ENCODE data around the gene MRPL12. TPM values are rescaled to one million over a fixed set of nuclear protein-coding genes. Genes with fewer than 3 reads are reported as not detected.

The MRPL12 gene
- total RNA-seq, 1 experiment from 2014 or later, result 108 TPM

DNA sequence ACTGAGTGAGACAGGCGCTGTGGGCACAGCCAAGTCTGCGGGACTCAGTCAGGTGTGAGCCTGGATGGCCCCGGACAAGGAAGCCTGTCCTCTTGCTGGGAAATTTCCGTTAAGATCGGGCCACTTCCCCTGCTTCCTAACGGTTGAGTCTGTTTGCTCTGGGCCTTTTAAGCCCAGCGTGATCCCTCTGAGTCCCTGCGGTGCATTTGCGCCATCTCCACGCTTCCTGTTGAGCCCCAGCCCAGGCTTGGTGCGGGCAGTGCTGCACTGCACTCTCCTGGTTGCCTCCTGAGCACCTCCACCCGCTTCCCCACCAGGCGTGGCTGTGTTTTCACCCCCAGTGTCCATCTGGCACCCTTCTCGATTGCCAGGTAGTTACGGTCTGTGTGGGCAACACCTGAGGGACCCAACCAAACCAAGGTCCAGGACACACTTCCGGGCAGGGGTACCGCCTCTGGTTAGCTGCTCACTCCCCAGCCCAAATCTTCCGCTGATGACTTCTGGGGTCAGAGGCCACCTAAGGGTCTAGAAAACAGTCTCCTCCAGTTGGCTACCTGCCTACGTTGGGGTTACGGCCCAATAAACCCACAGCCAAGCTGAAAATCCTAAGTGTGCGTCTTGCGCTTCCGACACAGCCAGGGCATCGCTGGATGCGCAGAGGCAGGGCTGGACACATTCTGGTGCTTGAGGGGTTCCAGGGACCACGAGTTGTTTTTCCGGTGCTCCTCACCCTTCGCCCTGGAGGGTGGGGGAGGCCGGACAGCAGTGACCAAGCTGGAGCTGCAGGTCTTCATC is 7.5 kb downstream of the MRPL12 start:
- no peak overlapping the region for H3K9ac ChIP-seq (ENCODE audit: low read length)
- H3K9me2 ChIP-seq (replicated peaks; ENCODE audit: low read length), result no peaks in the 10 kb centered on the region
- H3K4me1 ChIP-seq (ENCODE audit: insufficient read depth, low read length), result peaks cover 37% of the 10 kb centered on the region
- ChIA-PET POLR2A (ENCODE audit: unreplicated experiment) (interaction anchor here (0.6 kb wide), 1 partner anchor 218 kb away, joined by 3 read pairs; no protein-coding TSS in a partner anchor), CTCF (interaction anchor here (0.6 kb wide), 1 partner anchor 40 kb away, joined by 3 read pairs; no protein-coding TSS in a partner anchor)
- 0 out of 2 replicates have a peak, but pooled peaks cover 5% of the 10 kb centered on the region for H4K20me1 ChIP-seq (ENCODE audit: low read length)
- TF ChIP-seq EZH2phosphoT487 (IDR thresholded peaks at IDR 0.05; ENCODE audit: borderline replicate concordance, low read length), result no peak
- TF ChIP-seq CTCF (conservative IDR thresholded peaks at IDR 0.05; ENCODE audit: low read depth, low read length), result no peak
- no peak for TF ChIP-seq EZH2 (IDR thresholded peaks at IDR 0.05; ENCODE audit: low read length, unreplicated experiment)
- H3K27me3 ChIP-seq (ENCODE audit: low read length), result no peaks in the 10 kb centered on the region
- peaks cover 8% of the 10 kb centered on the region for H3F3A ChIP-seq (ENCODE audit: low read length, unreplicated experiment)
- H2AFZ ChIP-seq (ENCODE audit: low read length), result no peak overlapping the region
- no TSS peak for BruUV-seq (replicated peaks)
- no peaks in the 10 kb centered on the region for H3K9me3 ChIP-seq (ENCODE audit: low read length)
- H3K36me3 ChIP-seq (ENCODE audit: low read depth, low read length), result peaks cover 30% of the 10 kb centered on the region
- peak overlapping the region; percentile 41 for H3K27ac ChIP-seq (ENCODE audit: low read length)
- peak overlapping the region; percentile 82 for H3K4me2 ChIP-seq (ENCODE audit: low read length)
- H3K4me3 ChIP-seq (ENCODE audit: low read length), result peak overlapping the region; percentile 42; the same call in 1 of the 2 replicates
- H3K79me2 ChIP-seq (ENCODE audit: low read length), result peaks cover 45% of the 10 kb centered on the region
- ATAC-seq, result peak; percentile 4
- peak; percentile 30 for DNase-seq
- intact Hi-C loops (cut with micrococcal nuclease), result no loop called here

- peak within 1 kb of the TSS; percentile 77 for H3K9ac ChIP-seq (ENCODE audit: low read length)
- peak; percentile 69 for ATAC-seq
- BruUV-seq (replicated peaks), result no TSS peak
- H3K9me3 ChIP-seq (ENCODE audit: low read length), result no peaks in the 10 kb centered on the region
- ChIA-PET CTCF (no interaction called here), POLR2A (ENCODE audit: unreplicated experiment) (interaction anchor here (0.6 kb wide), 2 partner anchors 202 to 217 kb away, joined by 3 to 4 read pairs; no protein-coding TSS in a partner anchor)
- 0 out of 2 replicates have a peak, but pooled peaks cover 5% of the 10 kb centered on the region for H4K20me1 ChIP-seq (ENCODE audit: low read length)
- peaks cover 34% of the 10 kb centered on the region for H3K79me2 ChIP-seq (ENCODE audit: low read length)
- H3K4me3 ChIP-seq (ENCODE audit: low read length), result peak within 1 kb of the TSS; percentile 89
- no peak for TF ChIP-seq EZH2 (IDR thresholded peaks at IDR 0.05; ENCODE audit: low read length, unreplicated experiment)
- peak; percentile 97 for TF ChIP-seq EZH2phosphoT487 (IDR thresholded peaks at IDR 0.05; ENCODE audit: borderline replicate concordance, low read length)
- TF ChIP-seq CTCF (conservative IDR thresholded peaks at IDR 0.05; ENCODE audit: low read depth, low read length), result no peak
- peaks cover 19% of the 10 kb centered on the region for H3K36me3 ChIP-seq (ENCODE audit: low read depth, low read length)
- H3F3A ChIP-seq (ENCODE audit: low read length, unreplicated experiment), result peaks cover 8% of the 10 kb centered on the region
- H2AFZ ChIP-seq (ENCODE audit: low read length), result no peak within 1 kb of the TSS
- H3K4me1 ChIP-seq (ENCODE audit: insufficient read depth, low read length), result peaks cover 37% of the 10 kb centered on the region
- no peaks in the 10 kb centered on the region for H3K9me2 ChIP-seq (replicated peaks; ENCODE audit: low read length)
- H3K27me3 ChIP-seq (ENCODE audit: low read length), result no peaks in the 10 kb centered on the region
- intact Hi-C loops (cut with micrococcal nuclease), result no loop called here
- peak; percentile 92 for DNase-seq
- peak within 1 kb of the TSS; percentile 99 for H3K4me2 ChIP-seq (ENCODE audit: low read length)
- H3K27ac ChIP-seq (ENCODE audit: low read length), result peak within 1 kb of the TSS; percentile 41
Observed at GRCh38 chr17:81711814-81712467, 8.8 kb downstream of the MRPL12 start, which contains the start of gene SLC25A10. Gene SLC25A10, plus strand, starts transcription at chr17:81712284. Its CDS starts 143 bp downstream, at chr17:81712427.

All from PC-3 (cell line).